ENCODE results near the gene STK39.

Gene STK39

GRCh38 chr2:168006498-168006897 lies 240.9 kb downstream of the STK39 start:
- H3K4me3 ChIP-seq: no peak overlapping the region
- H3K9me3 ChIP-seq: peaks cover 5% of the 10 kb centered on the region; the same call in 1 of the 2 replicates
- H4K20me1 ChIP-seq: peaks cover 7% of the 10 kb centered on the region; the same call in 1 of the 2 replicates
- H3K27me3 ChIP-seq: no peaks in the 10 kb centered on the region
- no peak overlapping the region for H3K4me2 ChIP-seq
- no peak for TF ChIP-seq Cebpa-rat (IDR thresholded peaks at IDR 0.05)
- no peak overlapping the region for H3K9ac ChIP-seq
- peaks cover 88% of the 10 kb centered on the region for H3K36me3 ChIP-seq
- H3K4me1 ChIP-seq: peaks cover 38% of the 10 kb centered on the region
- H3K27ac ChIP-seq: no peak overlapping the region

- no peak for TF ChIP-seq Cebpa-rat (IDR thresholded peaks at IDR 0.05)
- Histone ChIP-seq H4K20me1 (peaks cover 11% of the 10 kb centered on the region; the same call in 1 of the 2 replicates), H3K9me3 (peaks cover 5% of the 10 kb centered on the region; the same call in 1 of the 2 replicates), H3K4me1 (peaks cover 38% of the 10 kb centered on the region), H3K4me2 (no peak overlapping the region), H3K36me3 (peaks cover 87% of the 10 kb centered on the region), H3K9ac (no peak overlapping the region), H3K27ac (0 out of 2 replicates have a peak overlapping the region, but pooled peaks have one; percentile 6), H3K27me3 (no peaks in the 10 kb centered on the region), H3K4me3 (no peak overlapping the region)
Observed at GRCh38 chr2:168005586-168005985, 241.8 kb downstream of the STK39 start.

GRCh38 chr2:168003876-168004275 lies 243.5 kb downstream of the STK39 start:
- Histone ChIP-seq H3K9ac (no peak overlapping the region), H3K4me2 (no peak overlapping the region), H3K9me3 (peaks cover 5% of the 10 kb centered on the region; the same call in 1 of the 2 replicates), H3K4me1 (peaks cover 38% of the 10 kb centered on the region), H3K36me3 (peaks cover 86% of the 10 kb centered on the region), H4K20me1 (peaks cover 11% of the 10 kb centered on the region; the same call in 1 of the 2 replicates), H3K27ac (no peak overlapping the region), H3K27me3 (no peaks in the 10 kb centered on the region), H3K4me3 (no peak overlapping the region)
- no peak for TF ChIP-seq Cebpa-rat (IDR thresholded peaks at IDR 0.05)

GRCh38 chr2:168002021-168002553 lies 245.3 kb downstream of the STK39 start:
- Histone ChIP-seq H3K4me3 (no peak overlapping the region), H3K4me2 (peak overlapping the region; percentile 43), H3K36me3 (peaks cover 84% of the 10 kb centered on the region), H3K27me3 (no peaks in the 10 kb centered on the region), H3K9ac (no peak overlapping the region), H3K4me1 (peaks cover 38% of the 10 kb centered on the region), H4K20me1 (peaks cover 11% of the 10 kb centered on the region; the same call in 1 of the 2 replicates), H3K9me3 (peaks cover 5% of the 10 kb centered on the region; the same call in 1 of the 2 replicates), H3K27ac (no peak overlapping the region)
- TF ChIP-seq Cebpa-rat (IDR thresholded peaks at IDR 0.05): no peak

GRCh38 chr2:167992278-167992677 lies 255.1 kb downstream of the STK39 start:
- Histone ChIP-seq H3K27ac (no peak overlapping the region), H3K9me3 (no peaks in the 10 kb centered on the region), H3K4me3 (no peak overlapping the region), H3K27me3 (no peaks in the 10 kb centered on the region), H3K9ac (no peak overlapping the region), H3K4me2 (no peak overlapping the region), H3K4me1 (peaks cover 8% of the 10 kb centered on the region; the same call in 1 of the 2 replicates), H3K36me3 (peaks cover 74% of the 10 kb centered on the region), H4K20me1 (peaks cover 8% of the 10 kb centered on the region; the same call in 1 of the 2 replicates)
- no peak for TF ChIP-seq Cebpa-rat (IDR thresholded peaks at IDR 0.05)

- Histone ChIP-seq H3K4me3 (no peak overlapping the region), H3K9ac (no peak overlapping the region), H3K27ac (no peak overlapping the region), H4K20me1 (peaks cover 8% of the 10 kb centered on the region; the same call in 1 of the 2 replicates), H3K4me2 (0 out of 2 replicates have a peak overlapping the region, but pooled peaks have one; percentile 6), H3K27me3 (no peaks in the 10 kb centered on the region), H3K4me1 (peaks cover 8% of the 10 kb centered on the region; the same call in 1 of the 2 replicates), H3K9me3 (no peaks in the 10 kb centered on the region), H3K36me3 (peaks cover 75% of the 10 kb centered on the region)
- no peak for TF ChIP-seq Cebpa-rat (IDR thresholded peaks at IDR 0.05)
Observed at GRCh38 chr2:167990062-167990461, 257.3 kb downstream of the STK39 start.

- Histone ChIP-seq H3K9ac (no peak overlapping the region), H3K36me3 (peaks cover 84% of the 10 kb centered on the region), H3K4me2 (no peak overlapping the region), H3K4me1 (peaks cover 8% of the 10 kb centered on the region; the same call in 1 of the 2 replicates), H3K27me3 (no peaks in the 10 kb centered on the region), H4K20me1 (peaks cover 4% of the 10 kb centered on the region; the same call in 1 of the 2 replicates), H3K27ac (no peak overlapping the region), H3K9me3 (no peaks in the 10 kb centered on the region), H3K4me3 (no peak overlapping the region)
- no peak for TF ChIP-seq Cebpa-rat (IDR thresholded peaks at IDR 0.05)
Observed at GRCh38 chr2:167988296-167988695, 259.1 kb downstream of the STK39 start.

- no peak overlapping the region for H3K4me3 ChIP-seq
- no peaks in the 10 kb centered on the region for H4K20me1 ChIP-seq
- no peaks in the 10 kb centered on the region for H3K27me3 ChIP-seq
- no peak overlapping the region for H3K9ac ChIP-seq
- H3K4me1 ChIP-seq: peaks cover 8% of the 10 kb centered on the region; the same call in 1 of the 2 replicates
- no peak for TF ChIP-seq Cebpa-rat (IDR thresholded peaks at IDR 0.05)
- no peak overlapping the region for H3K27ac ChIP-seq
- H3K4me2 ChIP-seq: no peak overlapping the region
- peaks cover 84% of the 10 kb centered on the region for H3K36me3 ChIP-seq
- H3K9me3 ChIP-seq: no peaks in the 10 kb centered on the region
Observed at GRCh38 chr2:167987558-167987957, 259.8 kb downstream of the STK39 start.

- Histone ChIP-seq H3K4me2 (no peak overlapping the region), H3K9me3 (no peaks in the 10 kb centered on the region), H3K4me1 (peaks cover 8% of the 10 kb centered on the region; the same call in 1 of the 2 replicates), H3K4me3 (no peak overlapping the region), H4K20me1 (no peaks in the 10 kb centered on the region), H3K9ac (no peak overlapping the region), H3K27ac (no peak overlapping the region), H3K27me3 (no peaks in the 10 kb centered on the region), H3K36me3 (peaks cover 84% of the 10 kb centered on the region)
- TF ChIP-seq Cebpa-rat (IDR thresholded peaks at IDR 0.05): no peak
Observed at GRCh38 chr2:167987026-167987425, 260.4 kb downstream of the STK39 start.

- Histone ChIP-seq H3K4me1 (peaks cover 8% of the 10 kb centered on the region; the same call in 1 of the 2 replicates), H3K9ac (no peak overlapping the region), H3K27ac (no peak overlapping the region), H3K36me3 (peaks cover 84% of the 10 kb centered on the region), H3K9me3 (no peaks in the 10 kb centered on the region), H3K4me2 (no peak overlapping the region), H3K4me3 (no peak overlapping the region), H4K20me1 (no peaks in the 10 kb centered on the region), H3K27me3 (no peaks in the 10 kb centered on the region)
- no peak for TF ChIP-seq Cebpa-rat (IDR thresholded peaks at IDR 0.05)
Observed at GRCh38 chr2:167986223-167986622, 261.2 kb downstream of the STK39 start.
